B cell (primary cell): ENCODE results near the gene LRP2.

Experiments used
- EZH2 ChIP-seq: IDR thresholded peaks from 2 replicates; pipeline ENCODE4 v1.6.1; 2012; ENCODE audit warnings: borderline replicate concordance, low read depth, mild to moderate bottlenecking, moderate library complexity, low read length; ENCODE audit not compliant: insufficient read depth, poor library complexity, severe bottlenecking
- TF ChIP-seq, protein P1 (sequence below): fragments of 200-600 bp; IDR thresholded peaks from one replicate; pipeline ENCODE4 v1.8.0; 2022; ENCODE audit warnings: antibody characterized with exemption, mild to moderate bottlenecking

DNA sequence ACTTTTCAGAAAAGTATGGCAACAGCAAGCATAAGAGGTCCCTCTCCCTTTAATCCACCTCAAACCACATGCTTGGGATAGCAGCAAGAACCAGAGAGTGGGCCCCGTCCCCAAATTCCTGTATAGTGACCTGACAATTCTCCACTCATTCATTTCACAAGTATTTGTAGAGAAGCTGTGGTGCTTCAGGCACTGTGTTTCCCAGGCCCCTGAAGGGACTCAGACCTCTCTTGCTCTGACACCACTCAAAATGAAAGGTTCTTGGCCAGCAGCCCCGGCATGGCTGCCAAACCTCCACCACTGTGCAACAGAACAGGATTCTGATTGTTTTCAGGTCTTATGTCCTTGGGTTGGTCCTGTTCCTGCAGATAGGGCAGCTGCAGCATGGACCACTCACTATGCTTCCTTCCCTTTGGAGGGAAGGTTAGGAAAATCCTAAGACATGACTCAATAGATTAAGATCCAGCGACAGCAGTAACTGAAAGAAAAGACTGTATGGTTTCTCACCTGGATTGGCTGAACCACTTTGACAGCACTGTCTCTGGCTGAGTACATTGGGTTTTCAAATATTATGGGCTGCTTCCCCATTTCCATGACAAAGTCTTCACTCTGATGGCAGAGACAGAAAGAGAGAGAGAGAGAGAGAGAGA lies 225.3 kb downstream of the LRP2 start:
- TF ChIP-seq, protein P1, sequence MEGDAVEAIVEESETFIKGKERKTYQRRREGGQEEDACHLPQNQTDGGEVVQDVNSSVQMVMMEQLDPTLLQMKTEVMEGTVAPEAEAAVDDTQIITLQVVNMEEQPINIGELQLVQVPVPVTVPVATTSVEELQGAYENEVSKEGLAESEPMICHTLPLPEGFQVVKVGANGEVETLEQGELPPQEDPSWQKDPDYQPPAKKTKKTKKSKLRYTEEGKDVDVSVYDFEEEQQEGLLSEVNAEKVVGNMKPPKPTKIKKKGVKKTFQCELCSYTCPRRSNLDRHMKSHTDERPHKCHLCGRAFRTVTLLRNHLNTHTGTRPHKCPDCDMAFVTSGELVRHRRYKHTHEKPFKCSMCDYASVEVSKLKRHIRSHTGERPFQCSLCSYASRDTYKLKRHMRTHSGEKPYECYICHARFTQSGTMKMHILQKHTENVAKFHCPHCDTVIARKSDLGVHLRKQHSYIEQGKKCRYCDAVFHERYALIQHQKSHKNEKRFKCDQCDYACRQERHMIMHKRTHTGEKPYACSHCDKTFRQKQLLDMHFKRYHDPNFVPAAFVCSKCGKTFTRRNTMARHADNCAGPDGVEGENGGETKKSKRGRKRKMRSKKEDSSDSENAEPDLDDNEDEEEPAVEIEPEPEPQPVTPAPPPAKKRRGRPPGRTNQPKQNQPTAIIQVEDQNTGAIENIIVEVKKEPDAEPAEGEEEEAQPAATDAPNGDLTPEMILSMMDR, result no peak
- no peak for TF ChIP-seq EZH2
